A549 (cell line): ENCODE data around the gene SERINC3. TPM values are rescaled to one million over a fixed set of nuclear protein-coding genes. Genes with fewer than 3 reads are reported as not detected.

ENCODE experiments used
- ATAC-seq, 2 experiments: fragments of 200-7000 bp in 1 of 2; fragments of >200 bp in 1 of 2; cut with Nextera tagmentation in 1 of 2; cut with Tn5 transposase in 1 of 2; 3 replicates each; pipeline versions ENCODE4 v1.8.0 to v1.9.1; 2018 to 2020; ENCODE audit warnings: mild to moderate bottlenecking in 1 of 2, moderate library complexity in 1 of 2
- CTCF ChIA-PET: fragments of 300-600 bp; sonication (Branson Sonifier 250); formaldehyde crosslinking; extraction: SDS; loops from one replicate; lab custom pipeline; 2021; ENCODE audit warnings: antibody characterized with exemption, inconsistent platforms; lab: Yijun Ruan, JAX
- POLR2A ChIA-PET: fragments of 350-600 bp; formaldehyde crosslinking; extraction: SDS; loops from one replicate; lab custom pipeline; 2021; ENCODE audit warnings: antibody characterized with exemption, inconsistent platforms; lab: Yijun Ruan, JAX
- DNase-seq, 2 experiments: peaks; one replicate each; pipeline versions ENCODE4 v3.0.0 to v3.0.0-alpha.2; 2011 to 2016; ENCODE audit warnings: low read depth in 1 of 2, low spot score in 1 of 2
- FAIRE-seq: peaks from 2 replicates; lab custom pipeline; 2011; peaks lifted over from hg19 to GRCh38; lab: Jason Lieb, UNC
- H3K27ac ChIP-seq, 2 experiments: fragments of >200 bp; sonication (Bioruptor Twin); formaldehyde crosslinking; 3 replicates each; pipeline ENCODE4 v1.5.1; 2016 to 2017
- H3K4me1 ChIP-seq: fragments of >200 bp; sonication (Bioruptor Twin); formaldehyde crosslinking; 3 replicates; pipeline ENCODE4 v1.6.1; 2016
- H3K4me2 ChIP-seq: fragments of >200 bp; sonication (Bioruptor Twin); formaldehyde crosslinking; 3 replicates; pipeline ENCODE4 v1.6.1; 2016
- H3K4me3 ChIP-seq: fragments of >200 bp; sonication (Bioruptor Twin); formaldehyde crosslinking; 3 replicates; pipeline ENCODE4 v1.5.1; 2016
- H3K9me3 ChIP-seq: fragments of >200 bp; sonication (Bioruptor Twin); formaldehyde crosslinking; 3 replicates; pipeline ENCODE4 v1.6.1; 2016
- ATOH8 ChIP-seq: fragments of 250-450 bp; sonication (Bioruptor Pico); IDR thresholded peaks from 2 replicates; pipeline ENCODE4 v1.5.0; 2020; ENCODE audit warnings: low read depth, mild to moderate bottlenecking, moderate library complexity
- BCL3 ChIP-seq: fragments of >200 bp; sonication (Bioruptor Twin); formaldehyde crosslinking; IDR thresholded peaks from 3 replicates; pipeline ENCODE4 v1.6.1; 2016
- CBX2 ChIP-seq: fragments of 200-600 bp; sonication (generic); IDR thresholded peaks from 2 replicates; pipeline ENCODE4 v1.6.1; 2016; ENCODE audit warnings: low read depth, mild to moderate bottlenecking, borderline replicate concordance
- EHMT2 ChIP-seq: fragments of 200-600 bp; sonication (generic); IDR thresholded peaks from 2 replicates; pipeline ENCODE4 v1.6.1; 2016; ENCODE audit warnings: antibody characterized with exemption, low read depth, mild to moderate bottlenecking, moderate library complexity
- ELK1 ChIP-seq: fragments of 150-350 bp; IDR thresholded peaks from 2 replicates; pipeline ENCODE4 v1.6.1; 2014; ENCODE audit warnings: low read depth, mild to moderate bottlenecking, low read length
- EP300 ChIP-seq, 2 experiments: fragments of >200 bp; sonication (Bioruptor Twin); formaldehyde crosslinking; IDR thresholded peaks; 2 replicates in 1 of 2; 3 replicates in 1 of 2; pipeline ENCODE4 v1.6.1; 2016 to 2017
- FOSB ChIP-seq: fragments of 250-450 bp; sonication (Bioruptor Pico); IDR thresholded peaks from 2 replicates; pipeline ENCODE4 v1.5.0; 2020; ENCODE audit warnings: mild to moderate bottlenecking, moderate library complexity
- FOSL2 ChIP-seq, 2 experiments: fragments of 450-650 bp in 1 of 2; fragments of >200 bp in 1 of 2; sonication (Bioruptor Twin) in 1 of 2; formaldehyde crosslinking; IDR thresholded peaks; 2 replicates each; pipeline versions ENCODE4 v1.5.0 to v1.6.1; 2016 to 2020; ENCODE audit warnings: mild to moderate bottlenecking in 1 of 2, moderate library complexity in 1 of 2
- GATA3 ChIP-seq: IDR thresholded peaks from 2 replicates; pipeline ENCODE4 v1.6.1; 2012; ENCODE audit warnings: borderline replicate concordance
- HDAC2 ChIP-seq: fragments of 200-600 bp; sonication (generic); IDR thresholded peaks from 2 replicates; pipeline ENCODE4 v1.6.1; 2016
- HEYL ChIP-seq: fragments of 250-450 bp; sonication (Bioruptor Pico); IDR thresholded peaks from 2 replicates; pipeline ENCODE4 v1.8.0; 2021; ENCODE audit warnings: mild to moderate bottlenecking, moderate library complexity
- HOXA7 ChIP-seq: fragments of 250-450 bp; sonication (Bioruptor Pico); IDR thresholded peaks from 2 replicates; pipeline ENCODE4 v1.5.0; 2020; ENCODE audit warnings: mild to moderate bottlenecking, moderate library complexity
- HOXB5 ChIP-seq: fragments of 250-450 bp; sonication (Bioruptor Pico); IDR thresholded peaks from 2 replicates; pipeline ENCODE4 v1.5.0; 2020; ENCODE audit warnings: mild to moderate bottlenecking, moderate library complexity
- JUNB ChIP-seq: fragments of >200 bp; sonication (Bioruptor Twin); formaldehyde crosslinking; IDR thresholded peaks from 2 replicates; pipeline ENCODE4 v1.6.1; 2016
- KDM1A ChIP-seq: fragments of 200-600 bp; sonication (generic); IDR thresholded peaks from 2 replicates; pipeline ENCODE4 v1.6.1; 2016; ENCODE audit warnings: low read depth, mild to moderate bottlenecking
- MAFK ChIP-seq: fragments of 450-650 bp; IDR thresholded peaks from 2 replicates; pipeline ENCODE4 v1.6.1; 2014; ENCODE audit not compliant: partially characterized antibody
- NFE2L2 ChIP-seq: fragments of 150-350 bp; conservative IDR thresholded peaks from 2 replicates; pipeline ENCODE4 v1.6.1; 2014; ENCODE audit warnings: low read length
- NPAS2 ChIP-seq: fragments of 250-450 bp; sonication (Bioruptor Pico); IDR thresholded peaks from 2 replicates; pipeline ENCODE4 v1.8.0; 2022; ENCODE audit warnings: mild to moderate bottlenecking, moderate library complexity, borderline replicate concordance
- NR3C1 ChIP-seq: fragments of >200 bp; sonication (Bioruptor Twin); formaldehyde crosslinking; IDR thresholded peaks from 3 replicates; pipeline ENCODE4 v1.6.1; 2017
- PHF8 ChIP-seq: fragments of 200-600 bp; sonication (generic); IDR thresholded peaks from 2 replicates; pipeline ENCODE4 v1.6.1; 2016; ENCODE audit warnings: low read depth, mild to moderate bottlenecking, antibody characterized with exemption, moderate library complexity, borderline replicate concordance
- POLR2AphosphoS2 ChIP-seq: conservative IDR thresholded peaks from 2 replicates; pipeline ENCODE4 v1.6.1; 2012; ENCODE audit warnings: low read length, improper control_type of control experiment, inconsistent platforms
- RAD21 ChIP-seq, 2 experiments: fragments of >200 bp in 1 of 2; sonication (Bioruptor Twin) in 1 of 2; formaldehyde crosslinking in 1 of 2; IDR thresholded peaks in 1 of 2; conservative IDR thresholded peaks in 1 of 2; 2 replicates in 1 of 2; 3 replicates in 1 of 2; pipeline ENCODE4 v1.6.1; 2012 to 2018; ENCODE audit warnings: inconsistent platforms in 1 of 2
- RCOR1 ChIP-seq: fragments of 150-350 bp; IDR thresholded peaks from 2 replicates; pipeline ENCODE4 v1.6.1; 2014; ENCODE audit warnings: antibody characterized with exemption, low read length, low read depth
- REST ChIP-seq: fragments of 200-600 bp; sonication (generic); IDR thresholded peaks from 2 replicates; pipeline ENCODE4 v1.6.1; 2016; ENCODE audit warnings: antibody characterized with exemption, mild to moderate bottlenecking, moderate library complexity
- RNF2 ChIP-seq: fragments of 200-600 bp; sonication (generic); IDR thresholded peaks from 2 replicates; pipeline ENCODE4 v1.6.1; 2016; ENCODE audit warnings: low read depth, mild to moderate bottlenecking, antibody characterized with exemption, moderate library complexity, borderline replicate concordance
- ZC3H11A ChIP-seq: fragments of 450-650 bp; IDR thresholded peaks from 2 replicates; pipeline ENCODE4 v1.6.1; 2014; ENCODE audit warnings: antibody characterized with exemption, mild to moderate bottlenecking
- ZFP36 ChIP-seq: fragments of 450-650 bp; IDR thresholded peaks from 2 replicates; pipeline ENCODE4 v1.6.1; 2014; ENCODE audit warnings: borderline replicate concordance; ENCODE audit not compliant: partially characterized antibody
- WGBS: methylation state at CpG from one replicate; pipeline ENCODE4 v1.1.6; 2017; ENCODE audit errors: missing lambda C conversion rate; 5-methylcytosine and 5-hydroxymethylcytosine counted together
- polyA plus RNA-seq, 4 experiments: library from polyadenylated mRNA; depleted of rRNA in 3 of 4; stranded (reverse); fragments of >200 nt; fragmentation: RNase III in 1 of 4; extraction: RNeasy Plus Mini Kit Qiagen cat#74134 plus additional on column Dnase treatment in 1 of 4; gene quantifications; 2 replicates in 3 of 4; 3 replicates in 1 of 4; pipeline ENCODE4 v1.2.3, GENCODE V29; 2011 to 2017
- TF ChIP-seq, protein P1 (sequence below): fragments of 450-650 bp; IDR thresholded peaks from 2 replicates; pipeline ENCODE4 v1.6.1; 2014; ENCODE audit warnings: antibody characterized with exemption

SERINC3 gene
- polyA plus RNA-seq, 2 of the 4 experiments (the other 2 are of a cell fraction): 62.9 to 159 TPM

GRCh38 chr20:44460795-44461141 lies 61.1 kb downstream of the SERINC3 start (continued):
- TF ChIP-seq CBX2: no peak

DNA sequence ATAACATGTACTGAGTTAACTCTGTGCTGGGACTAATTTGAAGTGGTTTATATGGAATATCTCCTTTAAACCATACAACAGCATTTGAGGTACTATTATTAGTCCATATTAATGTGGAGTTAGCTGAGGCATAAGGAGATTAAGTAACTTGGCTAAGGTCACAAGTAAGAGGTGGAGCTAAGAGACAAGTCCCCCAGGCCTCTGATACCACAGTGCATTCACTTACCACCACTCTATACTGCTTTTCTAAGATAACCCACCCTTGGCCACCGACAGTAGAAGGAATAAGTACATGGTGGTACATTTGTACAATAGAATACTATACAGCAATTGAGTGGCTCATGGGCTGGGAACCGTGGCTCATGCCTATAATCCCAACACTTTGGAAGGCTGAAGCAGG lies 62.6 kb downstream of the SERINC3 start:
- ATAC-seq: no peak
- no peaks in the 10 kb centered on the region for H3K9me3 ChIP-seq
- no peak for FAIRE-seq
- DNase-seq: no peak
- no peak overlapping the region for H3K4me3 ChIP-seq
- ChIA-PET POLR2A (interaction anchor here (0.6 kb wide), 1 partner anchor 192 kb away, joined by 8 read pairs; no protein-coding TSS in a partner anchor), CTCF (interaction anchor here (1.0 to 23.5 kb wide), 13 partner anchors 12 to 240 kb away, joined by 3 to 440 read pairs (median 5); no protein-coding TSS in a partner anchor)
- TF ChIP-seq GATA3 (no peak), CBX2 (no peak), RAD21 (conservative IDR thresholded peaks at IDR 0.05 in 1 of 2, IDR thresholded peaks at IDR 0.05 in 1 of 2) (no peak), HDAC2 (no peak), PHF8 (no peak), NPAS2 (CRISPR knock-in tag) (no peak), NFE2L2 (no peak), EP300 (IDR thresholded peaks at IDR 0.05) (no peak), ZC3H11A (no peak), NR3C1 (no peak), KDM1A (no peak), RCOR1 (no peak), POLR2AphosphoS2 (no peak), ELK1 (no peak), JUNB (no peak), ATOH8 (CRISPR knock-in tag) (no peak), MAFK (no peak), FOSL2 (IDR thresholded peaks at IDR 0.05) (no peak), FOSL2 (CRISPR knock-in tag; IDR thresholded peaks at IDR 0.05) (no peak)
- TF ChIP-seq, protein P1, sequence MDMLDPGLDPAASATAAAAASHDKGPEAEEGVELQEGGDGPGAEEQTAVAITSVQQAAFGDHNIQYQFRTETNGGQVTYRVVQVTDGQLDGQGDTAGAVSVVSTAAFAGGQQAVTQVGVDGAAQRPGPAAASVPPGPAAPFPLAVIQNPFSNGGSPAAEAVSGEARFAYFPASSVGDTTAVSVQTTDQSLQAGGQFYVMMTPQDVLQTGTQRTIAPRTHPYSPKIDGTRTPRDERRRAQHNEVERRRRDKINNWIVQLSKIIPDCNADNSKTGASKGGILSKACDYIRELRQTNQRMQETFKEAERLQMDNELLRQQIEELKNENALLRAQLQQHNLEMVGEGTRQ: no peak
- 30% methylated on average over 2 of the region's 2 CpGs for WGBS
- 0 out of 3 replicates have a peak, but pooled peaks cover 5% of the 10 kb centered on the region for H3K4me1 ChIP-seq
- no peak overlapping the region for H3K27ac ChIP-seq
- no peak overlapping the region for H3K4me2 ChIP-seq

DNA sequence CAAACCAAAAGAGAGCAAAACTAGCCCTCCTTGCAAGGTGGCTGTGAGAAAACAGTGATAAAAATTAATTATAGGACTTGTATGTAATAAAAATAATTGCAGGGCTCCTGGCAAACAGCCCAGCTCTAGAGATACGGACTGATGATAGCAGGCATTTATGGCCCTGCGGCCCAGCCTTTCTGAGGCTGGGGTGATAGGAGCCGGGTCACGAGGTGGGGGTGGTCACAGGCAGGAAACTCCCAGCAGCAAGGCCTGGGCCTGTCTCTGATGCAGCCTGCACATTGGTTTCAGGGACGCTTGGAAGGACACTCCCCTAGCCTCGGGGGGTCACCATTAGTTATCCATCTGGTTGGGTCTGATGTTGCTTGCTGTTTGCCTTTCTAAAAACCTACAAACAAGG lies 64.9 kb downstream of the SERINC3 start:
- no peak overlapping the region for H3K4me3 ChIP-seq
- H3K4me2 ChIP-seq: no peak overlapping the region
- 78% methylated on average over 5 of the region's 6 CpGs for WGBS
- ChIA-PET POLR2A (no interaction called here), CTCF (interaction anchor here (0.8 to 23.5 kb wide), 7 partner anchors 8 to 238 kb away, joined by 3 to 440 read pairs (median 4); no protein-coding TSS in a partner anchor)
- ATAC-seq: no peak
- no peak overlapping the region for H3K27ac ChIP-seq
- H3K9me3 ChIP-seq: no peaks in the 10 kb centered on the region
- H3K4me1 ChIP-seq: 0 out of 3 replicates have a peak, but pooled peaks cover 5% of the 10 kb centered on the region
- TF ChIP-seq HOXA7 (CRISPR knock-in tag) (no peak), HDAC2 (no peak), REST (no peak), MAFK (no peak), FOSL2 (IDR thresholded peaks at IDR 0.05) (no peak), FOSL2 (CRISPR knock-in tag; IDR thresholded peaks at IDR 0.05) (no peak), HOXB5 (CRISPR knock-in tag) (no peak), FOSB (CRISPR knock-in tag) (no peak), HEYL (CRISPR knock-in tag) (no peak), POLR2AphosphoS2 (no peak), ZFP36 (no peak), BCL3 (no peak), EHMT2 (no peak), RAD21 (conservative IDR thresholded peaks at IDR 0.05 in 1 of 2, IDR thresholded peaks at IDR 0.05 in 1 of 2) (no peak), RNF2 (no peak), NFE2L2 (no peak)
- no peak for FAIRE-seq
- no peak for DNase-seq
